ENCODE results near the gene HSPA12B.

Gene HSPA12B

DNA sequence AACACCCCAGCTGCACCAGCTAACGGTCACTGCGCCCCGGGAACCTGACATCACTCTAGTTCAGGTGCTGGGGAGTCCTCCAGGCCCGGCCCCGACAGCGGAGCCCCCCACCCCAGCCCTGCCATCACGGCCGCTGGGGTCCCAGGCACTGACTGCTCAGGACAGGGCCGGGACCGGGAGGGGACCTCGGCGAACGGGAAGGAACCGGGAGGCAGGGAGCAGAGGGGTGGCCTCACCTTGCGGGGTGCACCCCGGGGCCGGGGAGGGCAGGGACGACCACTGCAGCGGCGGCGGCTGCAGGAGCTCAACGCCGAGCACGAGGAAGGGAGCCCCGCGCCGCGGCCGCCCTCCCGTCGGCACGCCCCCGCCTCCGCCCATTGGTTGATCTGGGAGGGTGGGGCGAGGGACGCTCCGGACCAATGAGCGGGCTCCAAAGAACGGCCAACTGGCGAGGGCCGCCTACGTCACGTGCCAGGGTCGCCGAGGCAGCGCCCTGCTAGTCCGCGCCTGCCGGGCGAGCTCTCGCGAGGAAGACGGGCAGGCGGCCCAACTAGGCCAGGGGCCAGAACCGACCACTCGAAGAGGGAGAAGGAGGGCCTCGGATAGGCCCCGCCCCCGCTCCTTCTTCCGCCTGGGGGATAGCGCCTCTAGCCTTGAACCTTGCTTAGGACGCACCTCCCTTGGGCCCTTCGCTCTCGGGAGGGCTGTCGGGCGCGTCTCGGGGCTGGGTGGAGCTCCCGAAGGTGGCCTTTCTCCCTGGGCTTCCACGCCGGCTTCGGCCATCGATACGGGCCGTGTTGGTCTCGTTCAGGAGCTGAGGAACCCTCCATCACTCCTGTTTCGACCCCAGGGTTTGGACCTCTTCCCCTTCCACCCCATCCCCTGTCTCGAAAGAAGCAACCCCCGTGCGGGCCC, 35.2 kb downstream of the HSPA12B start, which contains the start of gene ADISSP:
Gene ADISSP (minus strand): TSS at position 327 of the 915 bp plus-strand sequence. CDS start 7,653 bp downstream, outside the sequence.
- peak; percentile 97 to 98 for DNase-seq

GRCh38 chr20:3768342-3769130, 36.1 kb downstream of the HSPA12B start:
- peak; percentile 83 to 88 for DNase-seq

GRCh38 chr20:3771552-3772058, 39.1 kb downstream of the HSPA12B start:
- no peak for DNase-seq

DNA sequence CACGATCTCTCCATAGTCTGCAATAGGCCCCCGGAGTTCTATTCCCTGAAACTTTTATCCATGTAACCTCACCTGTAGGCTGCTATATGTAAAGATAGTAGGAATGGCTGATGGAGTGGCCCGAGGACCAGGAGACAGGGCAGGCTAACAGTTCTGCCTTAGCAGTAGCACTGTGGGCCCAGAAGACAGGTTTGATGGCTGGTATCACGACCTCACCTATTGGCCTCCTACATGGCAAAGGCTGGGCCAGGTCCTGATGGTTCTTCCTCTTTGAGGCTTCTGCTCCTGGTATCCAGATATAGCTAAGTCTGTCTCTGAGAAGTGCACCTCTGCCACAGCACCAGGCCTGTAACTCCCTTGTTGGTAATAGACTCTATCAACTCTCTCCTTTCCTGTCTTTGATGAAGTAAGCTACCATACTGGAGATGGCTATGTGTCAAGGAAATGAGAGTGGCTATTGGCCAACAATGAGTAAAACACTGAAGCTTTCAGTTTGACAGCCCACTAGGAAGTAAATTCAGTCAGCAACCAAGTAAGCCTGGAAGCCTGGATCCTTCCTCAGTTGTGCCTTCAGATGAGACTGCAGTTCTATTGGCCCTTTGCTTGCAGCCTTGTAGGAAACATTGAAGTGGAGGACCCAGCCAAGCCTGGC, 43.1 kb downstream of the HSPA12B start:
- DNase-seq: no peak

GRCh38 chr20:3777381-3777715, 44.9 kb downstream of the HSPA12B start:
- no peak for DNase-seq

DNA sequence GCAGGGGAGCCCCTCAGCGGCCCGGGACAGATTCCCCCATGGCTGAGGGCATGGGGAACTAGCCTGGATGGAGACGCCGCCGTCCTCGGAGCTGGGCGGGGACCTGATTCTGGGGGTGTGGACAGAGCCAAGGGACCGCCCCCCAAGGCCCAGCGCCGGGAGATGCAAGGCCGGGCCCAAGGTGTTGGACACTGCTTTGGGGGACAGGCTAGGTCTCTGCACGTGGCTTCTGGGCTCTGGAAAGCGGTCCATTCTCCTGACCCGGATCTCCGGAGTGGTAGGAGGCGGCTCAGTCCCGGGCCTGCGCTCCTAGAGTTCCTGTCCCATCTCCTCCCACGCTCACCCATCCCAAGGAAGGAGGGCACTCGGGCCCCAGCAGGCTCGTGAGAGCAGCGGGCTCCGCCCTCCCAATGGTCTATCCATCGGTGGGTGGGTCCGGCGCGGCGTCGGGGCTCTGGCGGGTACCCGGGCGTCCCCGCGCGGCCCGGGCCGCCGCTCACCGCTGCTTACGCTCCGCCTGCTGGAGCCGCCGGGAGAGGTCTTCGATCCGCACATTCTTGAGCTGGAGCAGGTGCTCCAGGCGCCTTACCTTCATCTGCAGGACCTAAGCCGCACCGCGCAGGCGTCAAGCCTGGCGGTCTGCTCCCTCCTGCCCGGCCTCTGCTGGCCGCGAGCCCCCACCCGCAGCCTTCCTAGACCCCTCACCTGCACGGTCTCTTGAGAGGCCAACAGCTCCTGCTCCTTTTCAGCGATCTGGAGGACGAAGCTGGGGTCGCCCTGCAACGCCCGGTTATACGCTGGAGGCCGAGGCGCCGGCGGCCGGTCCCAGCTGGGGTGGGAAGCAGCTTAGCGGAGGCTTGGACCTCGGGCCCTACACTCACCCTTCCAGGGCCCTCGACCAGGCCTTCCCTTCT, 45.5 kb downstream of the HSPA12B start:
- DNase-seq: peak; percentile 33 to 48

GRCh38 chr20:3778976-3779375, 46.5 kb downstream of the HSPA12B start:
- DNase-seq: no peak

DNA sequence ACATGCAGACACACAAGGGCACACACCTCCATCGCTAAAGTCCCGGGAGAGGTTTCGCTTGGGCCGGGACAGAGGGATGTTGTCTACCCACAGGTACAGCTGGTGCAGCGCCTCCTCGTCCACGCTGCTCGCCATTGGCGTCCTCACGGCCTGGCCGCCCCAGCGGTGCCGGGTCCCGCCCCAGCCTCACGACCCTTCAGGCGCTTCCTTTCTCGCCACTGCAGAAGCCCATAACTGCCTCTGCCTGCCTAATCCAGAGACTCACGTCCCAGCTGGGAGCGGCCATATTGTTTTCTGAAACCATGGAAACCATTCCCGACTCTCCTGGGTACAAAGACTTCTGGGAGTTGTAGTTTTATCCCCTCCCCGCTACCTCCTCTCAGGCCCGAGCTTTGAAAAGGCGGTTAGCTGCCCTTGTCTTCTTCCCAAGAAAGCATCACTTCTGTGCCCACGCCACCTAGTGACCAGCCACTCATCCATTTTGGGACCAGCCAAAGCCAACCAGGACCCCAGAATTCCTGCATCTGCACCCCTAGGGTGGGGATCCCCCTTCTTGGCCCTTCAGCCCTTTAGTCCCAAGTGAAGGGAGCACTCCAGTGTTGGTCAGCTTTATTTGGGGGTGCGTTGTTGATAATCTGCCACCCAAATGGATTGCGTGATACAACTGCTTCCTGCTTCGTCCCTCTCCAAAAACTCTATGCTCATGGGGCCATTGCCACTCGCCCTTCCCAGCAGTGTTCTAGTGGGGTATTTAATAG, 48.8 kb downstream of the HSPA12B start, which contains the start of gene SPEF1:
Gene SPEF1 (minus strand): TSS at position 296 of the 758 bp plus-strand sequence. CDS start 161 bp downstream, at position 135.
- DNase-seq: peak; percentile 64 to 80

DNA sequence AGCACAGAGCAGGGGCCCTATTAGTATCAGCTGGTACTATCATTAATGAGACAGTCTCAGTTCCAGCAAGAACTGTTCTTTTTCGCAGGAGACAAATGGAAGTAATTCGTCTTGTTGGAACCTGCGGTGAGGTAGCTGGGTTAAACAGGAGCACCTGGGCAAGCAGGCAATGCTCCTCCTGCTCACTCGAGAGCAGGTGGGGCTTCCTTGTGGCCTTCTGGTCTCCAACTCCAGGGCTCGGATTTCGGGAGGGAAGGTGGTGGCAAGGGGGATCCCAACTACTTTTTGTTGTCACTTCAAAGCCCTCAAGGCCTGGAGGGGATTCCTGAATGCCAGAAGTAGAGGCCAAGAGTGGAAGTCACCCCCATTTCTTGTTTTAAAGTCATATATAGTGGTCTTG, 50.1 kb downstream of the HSPA12B start:
- no peak for DNase-seq

- DNase-seq: no peak
Observed at GRCh38 chr20:3783068-3783489, 50.6 kb downstream of the HSPA12B start.

DNA sequence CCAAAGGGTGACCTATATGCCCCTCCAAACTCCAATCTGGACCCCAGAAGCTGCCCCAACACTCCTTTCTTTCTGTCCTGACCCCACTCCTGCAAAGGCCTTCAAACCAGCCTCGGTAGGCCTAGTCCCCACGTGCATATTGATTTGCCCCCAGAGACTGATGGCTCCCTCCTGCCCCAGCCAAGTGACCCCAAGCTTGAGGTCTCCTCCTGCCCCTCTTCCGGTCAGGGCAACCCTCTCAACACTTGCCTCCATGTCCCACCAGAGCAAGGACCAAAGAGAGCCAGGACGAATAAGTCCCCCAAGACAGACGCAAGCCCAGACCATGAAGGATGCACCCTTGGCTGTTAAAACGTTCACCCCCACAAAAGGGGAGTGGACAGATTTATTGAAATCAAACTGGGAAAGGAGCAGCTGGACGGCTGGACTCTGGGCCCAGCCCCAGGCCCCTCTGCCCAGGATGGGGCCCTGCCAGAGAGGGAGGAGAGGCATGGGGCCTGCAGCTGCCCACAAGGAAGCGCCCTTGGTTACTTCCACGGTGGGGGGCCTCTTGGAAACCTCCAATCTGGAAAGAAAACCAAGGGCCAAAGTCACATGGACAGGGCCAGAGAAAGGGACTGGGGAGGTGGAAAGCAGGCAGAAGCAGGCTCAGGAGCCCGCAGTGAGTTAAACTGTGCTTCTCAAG, 51.2 kb downstream of the HSPA12B start:
- DNase-seq: no peak

DNA sequence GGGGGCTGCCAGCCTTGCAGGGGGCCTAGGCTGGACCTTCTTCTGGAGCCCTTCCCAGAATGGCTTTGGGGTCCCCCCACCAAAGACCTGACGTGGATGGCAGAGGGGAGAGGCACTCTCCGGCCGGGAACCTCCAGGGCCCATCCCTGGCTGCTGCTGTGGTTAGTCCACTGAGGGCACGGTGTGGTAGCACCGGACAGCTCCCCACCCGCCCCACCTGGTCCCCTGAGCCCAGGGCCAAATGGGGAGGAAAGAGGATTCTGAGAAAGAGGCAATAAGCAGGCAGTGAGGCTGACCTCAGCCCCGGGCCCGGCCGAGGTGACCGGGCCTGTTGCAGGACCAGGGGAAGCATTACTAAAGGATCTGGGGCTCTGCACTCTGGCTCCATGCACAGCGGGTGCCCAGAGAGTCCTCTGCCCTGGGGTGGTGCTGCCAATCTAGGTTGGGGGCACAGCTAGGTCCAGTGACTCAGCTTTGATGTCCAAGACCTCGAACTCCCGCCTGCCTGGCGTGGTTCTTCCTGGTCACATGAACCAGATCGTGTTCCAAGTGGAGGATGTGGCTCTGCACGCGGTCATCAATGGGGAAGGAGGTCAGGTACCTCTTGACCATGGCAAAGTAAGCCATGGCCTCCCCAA, 51.9 kb downstream of the HSPA12B start:
- DNase-seq: no peak

DNA sequence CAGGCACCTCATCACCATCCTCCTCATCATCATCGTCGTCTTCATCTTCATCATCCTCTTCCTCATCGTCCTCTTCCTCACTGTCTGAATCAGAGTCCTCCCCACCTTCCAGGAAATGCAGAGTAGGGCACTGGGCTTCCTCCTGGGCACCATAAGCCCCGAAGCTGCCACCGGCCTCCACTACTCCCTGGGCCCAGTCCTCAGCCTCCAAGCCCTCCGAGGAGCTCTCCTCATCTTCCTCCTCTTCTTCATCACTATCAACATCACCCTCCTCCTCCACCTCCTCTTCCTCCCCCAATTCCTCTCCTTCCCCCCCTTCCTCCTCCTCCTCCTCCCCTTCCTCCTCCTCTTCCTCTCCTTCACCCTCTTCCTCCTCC, 52.4 kb downstream of the HSPA12B start:
- no peak for DNase-seq

DNA sequence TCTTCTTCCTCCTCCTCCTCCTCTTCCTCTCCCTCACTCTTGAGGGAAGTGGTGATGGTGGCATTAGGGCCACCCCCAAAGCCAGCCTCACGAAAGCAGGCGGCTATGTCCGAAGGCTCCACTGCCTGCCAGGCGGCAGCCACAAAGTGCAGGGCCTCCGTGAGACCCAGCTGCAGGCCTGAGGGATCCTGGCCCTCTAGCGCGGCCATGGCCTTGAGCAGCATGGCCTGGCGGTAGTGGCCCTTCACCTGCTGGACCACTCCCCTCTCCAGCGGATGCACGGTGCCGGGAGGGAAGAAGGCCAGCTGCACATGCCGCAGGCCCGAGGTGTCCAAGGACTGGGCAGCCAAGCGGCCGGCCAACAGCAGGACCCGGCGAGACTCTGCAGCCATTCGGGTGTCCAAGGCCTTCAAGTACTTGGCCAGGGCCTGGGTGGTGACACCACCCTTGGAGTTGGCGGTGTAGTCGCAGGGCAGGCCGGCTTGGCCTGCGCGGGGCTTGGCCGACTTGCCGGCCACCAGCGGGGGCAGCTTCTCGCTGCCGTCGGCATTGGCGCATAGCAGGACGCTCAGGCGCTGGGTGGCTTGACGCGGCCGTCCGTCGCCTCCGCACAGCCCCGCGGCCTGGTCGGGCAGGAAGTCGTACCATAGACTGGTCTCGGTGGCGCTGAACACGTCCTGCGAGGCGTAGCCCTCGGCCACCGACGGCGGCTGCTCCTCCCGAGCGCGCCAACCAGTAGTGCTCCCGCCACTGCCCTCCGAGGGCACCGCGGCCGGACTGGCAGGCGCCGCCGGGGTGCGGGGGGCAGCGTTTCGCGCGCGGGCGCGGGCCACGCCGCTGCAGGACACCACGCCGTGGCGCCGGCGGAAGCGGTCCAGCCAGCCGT, 53.0 kb downstream of the HSPA12B start:
- no peak for DNase-seq

- DNase-seq: peak in 1 of 2 donors; percentile 47
Observed at GRCh38 chr20:3786126-3786484, 53.6 kb downstream of the HSPA12B start.

DNA sequence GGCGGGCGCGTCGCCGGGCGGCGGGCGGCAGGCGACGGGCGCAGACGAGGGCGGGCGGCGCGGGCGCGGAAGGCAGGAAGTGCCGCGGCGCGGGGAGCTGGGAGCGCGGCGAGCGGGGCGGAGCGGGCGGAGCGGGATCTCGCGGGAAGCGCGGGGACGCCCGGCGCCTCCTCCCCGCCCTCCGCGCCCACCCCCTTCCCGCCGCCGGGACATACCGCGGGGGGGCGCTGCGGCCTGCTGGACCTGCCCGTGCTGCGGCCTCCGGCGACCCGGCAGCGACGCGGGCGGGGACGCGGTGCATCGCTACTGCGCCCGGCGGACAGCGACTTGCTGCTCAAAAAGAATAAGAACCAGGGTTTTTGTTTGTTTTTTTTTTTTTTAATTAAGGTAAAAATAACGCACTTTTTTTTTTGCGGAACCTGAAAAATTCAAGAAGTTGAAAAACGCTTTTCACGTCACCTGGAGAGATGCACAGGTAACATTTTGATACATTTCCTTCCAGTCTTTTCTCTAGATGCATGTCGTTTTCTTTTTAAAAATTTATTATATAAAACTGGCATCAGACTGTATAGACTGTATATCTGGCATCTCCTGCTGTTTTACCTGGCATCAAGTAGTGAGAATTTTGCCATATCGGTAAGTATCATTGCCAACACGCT, 54.3 kb downstream of the HSPA12B start, which contains the start of gene CENPB:
Gene CENPB (minus strand): TSS at position 76 of the 659 bp plus-strand sequence. CDS start 257 bp downstream, outside the sequence.
- DNase-seq: peak; percentile 87 to 94

DNA sequence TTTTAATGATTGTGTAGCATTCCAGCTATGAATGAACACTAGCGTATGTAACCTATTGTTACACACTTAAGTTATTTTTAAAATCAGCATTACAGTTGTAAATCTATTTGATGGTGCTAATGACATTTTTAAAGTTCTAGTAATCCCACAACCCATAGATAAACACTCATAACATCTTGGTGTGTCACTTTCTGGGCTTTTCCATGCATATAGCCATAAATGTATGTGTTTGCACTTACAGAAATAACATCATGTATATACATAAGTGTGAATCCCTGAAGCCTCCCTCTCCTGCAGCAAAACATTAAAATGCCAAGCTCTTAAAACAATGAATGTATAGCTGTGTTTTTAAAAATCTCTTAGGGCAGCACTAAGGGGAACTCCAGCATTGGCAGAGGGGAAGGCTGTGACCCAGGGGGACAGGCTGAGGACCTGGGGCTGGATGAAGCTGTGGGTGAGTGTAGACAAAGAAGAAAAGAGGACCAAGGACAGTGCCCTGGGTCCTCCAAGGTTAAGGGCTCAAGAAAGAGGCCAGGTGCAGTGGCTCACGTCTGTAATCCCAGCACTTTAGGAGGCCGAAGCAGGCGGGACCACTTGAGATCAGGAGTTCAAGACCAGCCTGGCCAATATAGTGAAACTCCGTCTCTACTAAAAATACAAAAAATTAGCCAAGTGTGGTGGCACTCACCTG, 55.0 kb downstream of the HSPA12B start:
- DNase-seq: no peak

Measured in CD4-positive, alpha-beta T cell treated with Interferon alpha-2 for 1 hour (primary cell).